SIG-M5 treated with dmso at 0.1 percent for 504 hours (cell line): Measurements from ENCODE around the gene M1AP.
A peak's percentile ranks its signal among the peaks of the same experiment; 100 is the strongest.

Source experiments
- DNase-seq: peaks from one replicate; lab custom pipeline; 2025; ENCODE audit not compliant: unreplicated experiment; lab: John Stamatoyannopoulos, UW

Gene M1AP

DNA sequence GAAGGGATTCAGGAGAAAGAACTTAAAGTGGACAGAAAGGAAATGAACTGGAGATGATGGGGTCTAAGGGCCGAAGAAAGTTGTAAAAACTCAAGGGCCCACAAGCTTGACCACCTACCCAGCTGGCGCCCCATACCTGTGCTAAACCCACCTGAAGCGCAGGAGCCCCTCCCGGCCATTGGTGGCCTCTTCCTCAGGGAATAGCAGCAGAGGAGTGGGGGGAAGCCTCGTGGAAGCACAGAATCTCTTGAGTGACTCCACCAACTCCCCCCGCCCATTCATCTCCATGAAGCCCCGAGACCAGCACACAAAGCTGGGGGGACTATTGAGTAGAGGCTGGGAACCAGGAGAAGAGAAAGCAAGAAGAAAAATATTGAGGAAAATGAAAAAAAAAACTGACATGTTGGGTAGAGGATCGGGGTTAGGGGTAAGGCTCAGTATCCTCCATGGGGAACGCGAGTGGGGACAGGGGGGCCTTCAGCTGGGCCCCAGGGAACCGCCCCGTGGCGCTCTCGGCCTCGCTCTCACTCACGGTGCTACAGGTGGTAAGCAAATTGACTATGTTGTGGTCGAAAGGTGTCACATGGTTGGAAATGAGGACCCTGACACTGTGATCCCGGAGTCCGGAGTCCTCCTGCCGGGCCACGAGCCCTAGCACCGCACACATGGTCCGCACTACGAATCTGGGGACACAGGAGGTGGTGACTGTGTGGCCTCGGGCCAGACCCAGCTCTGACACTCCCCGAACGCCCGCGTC lies 119.4 kb downstream of the M1AP start:
- no peak for DNase-seq

DNA sequence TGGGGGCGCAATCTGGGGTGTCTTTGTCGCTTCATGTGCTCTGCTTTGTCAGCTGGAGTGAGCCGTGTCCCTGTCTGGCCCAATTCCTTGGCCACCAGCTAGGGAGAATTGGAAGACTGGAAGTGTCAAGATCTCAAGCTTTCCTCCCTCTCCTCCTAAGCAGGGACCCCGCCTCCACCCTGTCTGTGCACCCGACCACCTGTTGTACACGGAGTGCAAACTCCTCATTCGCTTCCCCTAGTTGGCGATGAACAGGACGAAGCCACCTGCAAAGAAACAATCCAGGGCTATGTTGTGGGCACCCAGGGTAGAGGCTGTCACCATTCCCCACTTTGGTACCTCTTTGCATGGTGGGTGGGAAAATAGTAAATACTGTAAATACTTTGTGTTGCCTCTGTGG lies 120.4 kb downstream of the M1AP start:
- no peak for DNase-seq

DNA sequence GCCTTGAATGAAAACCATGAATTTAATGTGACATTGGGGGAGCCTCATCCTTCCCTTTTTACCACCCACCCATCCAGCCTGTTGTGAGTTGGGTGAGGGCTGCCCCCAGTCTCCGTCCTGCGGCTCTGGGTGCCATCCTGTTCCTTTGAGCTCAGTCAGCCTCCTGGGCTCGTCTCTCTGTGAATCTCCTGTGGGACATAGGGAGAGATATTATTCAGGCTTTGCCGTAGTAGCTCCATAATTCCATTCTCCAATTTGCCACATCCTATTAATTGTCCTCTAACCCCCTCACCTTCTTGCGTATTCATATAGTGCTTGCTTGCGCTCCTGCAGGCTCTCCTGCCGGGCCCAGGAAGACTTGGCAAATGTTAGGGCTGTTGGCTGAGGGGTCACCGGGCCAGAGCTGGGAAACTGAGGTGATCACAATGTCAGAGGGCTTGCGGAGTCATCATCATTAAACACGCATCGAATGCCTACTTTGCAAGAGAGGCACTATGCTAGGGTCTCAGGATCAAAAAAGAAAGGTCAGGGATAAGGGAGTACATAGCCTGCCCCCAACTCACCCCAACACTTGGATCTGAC lies 121.4 kb downstream of the M1AP start:
- no peak for DNase-seq

DNA sequence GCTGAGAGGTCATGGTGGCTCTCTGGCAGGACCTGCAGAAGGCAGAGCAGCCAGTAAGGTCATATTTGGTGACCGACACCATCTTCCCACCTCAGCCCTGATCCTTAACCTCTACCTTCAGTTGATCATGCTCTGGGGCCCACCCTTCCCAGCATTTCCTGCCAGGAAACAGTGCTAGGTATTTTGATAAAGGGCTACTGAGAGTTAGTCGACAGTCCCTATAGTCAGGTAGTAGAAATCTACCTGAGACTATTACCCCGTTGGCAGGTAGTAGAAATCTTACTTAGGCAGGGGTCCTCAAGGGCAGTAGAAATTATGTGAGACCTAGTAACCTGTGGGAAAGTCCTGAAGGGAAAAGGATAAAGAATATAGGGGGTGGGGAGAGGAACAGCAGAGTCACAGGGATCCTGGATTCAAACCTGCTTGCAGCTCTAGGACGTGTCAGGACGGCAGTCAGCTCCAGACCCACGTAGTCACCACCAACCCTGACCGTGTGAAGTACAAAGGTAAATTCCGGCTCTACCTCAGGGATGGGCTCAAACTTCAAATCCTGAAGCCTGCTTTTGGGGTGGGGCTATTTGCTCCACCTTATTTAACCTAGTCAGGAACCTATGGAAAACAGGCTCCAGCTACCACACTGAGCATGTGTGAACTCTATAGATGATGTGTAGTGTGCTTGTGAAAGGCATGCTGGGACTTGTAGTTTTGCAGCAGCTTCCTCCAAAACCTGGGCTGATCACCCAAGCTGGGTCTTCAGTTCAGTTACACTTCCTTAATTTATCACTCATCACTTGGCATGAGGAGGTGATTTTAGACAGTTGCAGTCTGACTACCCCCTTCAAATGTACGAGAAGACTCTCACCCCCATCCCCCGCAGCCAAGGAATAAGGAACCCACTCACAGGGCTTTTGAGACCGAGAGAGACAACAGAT lies 122.1 kb downstream of the M1AP start, which contains the start of gene DQX1:
Gene DQX1 (minus strand): TSS at position 515 of the 932 bp plus-strand sequence. CDS start 502 bp downstream, at position 13.
- DNase-seq, result peak; percentile 96

GRCh38 chr2:74524955-74525716 lies 123.0 kb downstream of the M1AP start:
- DNase-seq, result no peak

- DNase-seq, result no peak
Measured at GRCh38 chr2:74524005-74524404, 124.1 kb downstream of the M1AP start.

GRCh38 chr2:74522516-74522915 lies 125.6 kb downstream of the M1AP start:
- no peak for DNase-seq

DNA sequence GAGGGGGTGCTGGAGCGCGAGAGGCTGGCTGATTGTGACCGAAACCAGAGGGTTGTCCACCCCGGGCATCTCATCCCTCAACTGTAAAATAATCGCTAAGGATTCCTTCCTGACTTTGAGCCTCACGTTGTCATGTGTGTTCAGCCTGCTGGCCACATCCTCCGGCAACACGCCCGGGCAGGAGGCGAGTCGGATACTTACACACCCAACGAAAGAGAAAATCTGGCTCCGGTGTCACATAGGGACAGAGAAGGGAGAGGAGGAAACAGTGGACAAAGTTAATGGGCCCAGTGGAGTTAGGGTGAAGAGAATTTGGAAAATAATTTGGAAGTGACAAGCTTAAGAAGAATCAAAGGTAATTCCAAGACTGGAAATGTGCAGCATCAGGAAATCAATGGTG lies 131.5 kb downstream of the M1AP start:
- no peak for DNase-seq

- DNase-seq, result no peak
Measured at GRCh38 chr2:74515981-74516633, 132.0 kb downstream of the M1AP start.

DNA sequence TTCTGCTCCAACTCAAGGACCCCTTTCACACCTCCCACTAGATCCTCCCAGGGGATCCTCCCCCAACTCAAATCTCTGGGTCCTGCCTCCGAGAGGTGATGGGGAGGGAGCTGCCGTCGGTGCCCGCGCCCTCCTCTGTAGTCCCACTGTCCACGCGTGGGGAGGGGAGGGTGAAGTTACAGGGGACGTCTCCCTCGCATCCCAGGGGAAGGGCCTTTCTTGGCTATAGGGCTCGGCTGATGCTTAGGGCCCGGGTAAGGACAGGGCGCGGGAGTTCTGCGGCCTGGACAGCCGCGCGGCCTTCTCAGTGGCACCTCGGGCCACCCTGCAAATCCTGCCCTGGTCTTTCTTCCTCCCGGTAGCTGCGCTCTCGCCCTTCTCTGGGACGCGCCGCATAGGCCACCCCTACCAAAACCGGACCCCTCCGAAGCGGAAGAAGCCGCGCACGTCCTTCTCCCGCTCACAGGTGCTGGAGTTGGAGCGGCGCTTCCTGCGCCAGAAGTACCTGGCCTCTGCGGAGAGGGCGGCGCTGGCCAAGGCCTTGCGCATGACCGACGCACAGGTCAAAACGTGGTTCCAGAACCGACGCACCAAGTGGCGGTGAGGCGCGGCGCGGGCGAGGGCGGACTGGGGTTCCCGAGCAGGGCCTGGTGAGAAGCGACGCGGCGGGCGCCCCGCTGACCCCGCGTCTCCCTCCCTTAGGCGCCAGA lies 132.7 kb downstream of the M1AP start:
- DNase-seq, result no peak

- no peak for DNase-seq
Measured at GRCh38 chr2:74514368-74515270, 133.5 kb downstream of the M1AP start, which contains the start of gene TLX2. TLX2 (plus strand) TSS chr2:74514450; CDS start chr2:74514807, 357 bp downstream.

DNA sequence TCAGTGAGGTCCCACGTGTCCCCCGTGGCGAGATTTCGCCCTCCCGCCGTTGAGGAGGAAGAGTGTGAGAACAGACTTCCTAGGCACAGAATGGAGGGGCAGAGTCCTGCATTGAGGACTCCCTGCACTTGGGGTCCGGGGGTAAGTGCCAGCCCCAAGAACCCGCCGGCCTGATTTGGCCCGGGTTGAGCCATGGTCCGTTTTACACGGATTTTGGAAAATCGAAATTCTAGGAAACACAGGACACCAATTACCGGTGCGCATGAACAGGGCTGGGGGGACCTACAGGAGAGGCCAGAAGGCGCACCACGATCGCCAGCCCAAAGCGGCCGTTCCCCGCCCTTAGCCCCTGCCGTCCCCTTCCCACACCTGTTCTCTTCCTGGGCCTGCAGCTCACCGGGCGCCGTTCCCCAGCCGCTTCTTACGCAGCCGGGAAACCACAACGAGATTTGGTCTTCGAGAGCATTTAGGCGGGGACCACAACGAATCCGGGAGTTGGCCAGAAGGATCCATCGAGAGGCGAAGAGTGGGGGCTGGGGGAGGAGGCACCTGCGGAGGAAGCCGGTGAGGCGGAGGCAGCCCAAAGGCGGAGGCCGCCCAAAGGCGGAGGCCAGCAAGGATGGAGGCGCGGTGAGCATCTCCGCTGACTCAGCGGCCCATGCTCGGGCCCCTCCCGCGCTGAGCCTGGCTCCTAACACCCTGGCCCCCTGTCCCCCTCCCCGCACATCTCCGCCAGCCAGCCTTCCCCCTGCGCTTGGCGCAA lies 134.3 kb downstream of the M1AP start:
- no peak for DNase-seq

GRCh38 chr2:74512744-74513604 lies 135.2 kb downstream of the M1AP start:
- DNase-seq, result no peak

- DNase-seq, result no peak
Measured at GRCh38 chr2:74511104-74511989, 136.8 kb downstream of the M1AP start.

- no peak for DNase-seq
Measured at GRCh38 chr2:74510272-74510671, 137.9 kb downstream of the M1AP start.

DNA sequence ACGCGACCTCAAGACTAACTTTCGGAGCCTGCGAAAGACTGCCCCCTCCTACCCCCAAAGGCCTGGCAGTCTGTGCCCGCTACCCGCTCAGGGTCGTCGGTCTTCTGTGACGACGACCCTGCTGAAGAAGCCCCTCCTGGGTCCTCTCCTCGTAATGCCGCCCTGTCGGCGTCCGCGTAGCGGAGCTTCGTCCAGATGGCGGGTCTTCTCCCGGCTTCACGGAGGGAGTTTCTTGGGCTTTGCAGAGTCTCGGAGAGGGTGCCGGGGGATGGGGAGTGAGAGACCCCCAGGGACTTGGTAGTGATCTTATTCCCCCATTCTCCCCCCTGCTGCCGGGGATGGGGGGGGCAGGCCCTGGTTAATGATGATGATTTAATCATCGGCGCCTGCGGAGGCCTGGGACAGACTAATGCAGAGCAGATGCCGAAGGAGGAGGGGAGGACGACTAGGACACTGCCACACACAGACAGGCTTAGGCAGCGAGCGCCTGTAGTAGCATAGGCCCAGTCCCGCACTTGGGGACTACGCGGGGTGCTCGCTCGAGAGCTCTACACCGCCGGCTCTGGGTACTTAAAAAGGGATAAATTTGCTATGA lies 140.1 kb downstream of the M1AP start:
- DNase-seq, result no peak
